HG03520 (cell line): ENCODE data around the gene EVC.

Source experiments
- ATAC-seq: cut with Tn5 transposase; IDR thresholded peaks from one replicate; pipeline ENCODE4 v1.9.1; 2021; ENCODE audit warnings: mild to moderate bottlenecking, moderate library complexity; ENCODE audit not compliant: unreplicated experiment

The EVC gene

GRCh38 chr4:5753766-5754528 lies 42.9 kb downstream of the EVC start:
- ATAC-seq, result no peak

GRCh38 chr4:5754529-5754881 lies 43.5 kb downstream of the EVC start:
- ATAC-seq, result no peak

GRCh38 chr4:5755161-5755560 lies 44.2 kb downstream of the EVC start:
- ATAC-seq, result no peak

GRCh38 chr4:5755679-5756078 lies 44.7 kb downstream of the EVC start:
- no peak for ATAC-seq

GRCh38 chr4:5756271-5756670 lies 45.3 kb downstream of the EVC start:
- no peak for ATAC-seq

- no peak for ATAC-seq
Measured at GRCh38 chr4:5757091-5757490, 46.1 kb downstream of the EVC start.

GRCh38 chr4:5757536-5757935 lies 46.5 kb downstream of the EVC start:
- no peak for ATAC-seq

- no peak for ATAC-seq
Measured at GRCh38 chr4:5757954-5758353, 47.0 kb downstream of the EVC start.

- no peak for ATAC-seq
Measured at GRCh38 chr4:5758741-5759140, 47.7 kb downstream of the EVC start.

GRCh38 chr4:5759236-5760075 lies 48.5 kb downstream of the EVC start:
- ATAC-seq, result no peak

GRCh38 chr4:5760246-5760645 lies 49.2 kb downstream of the EVC start:
- no peak for ATAC-seq

GRCh38 chr4:5760936-5761480 lies 50.0 kb downstream of the EVC start:
- no peak for ATAC-seq

- no peak for ATAC-seq
Measured at GRCh38 chr4:5770051-5770450, 59.0 kb downstream of the EVC start.

- no peak for ATAC-seq
Measured at GRCh38 chr4:5772528-5773270, 61.7 kb downstream of the EVC start.

GRCh38 chr4:5773271-5773555 lies 62.2 kb downstream of the EVC start:
- ATAC-seq, result no peak

GRCh38 chr4:5774416-5775036 lies 63.5 kb downstream of the EVC start:
- ATAC-seq, result no peak

- no peak for ATAC-seq
Measured at GRCh38 chr4:5776510-5776909, 65.5 kb downstream of the EVC start.

GRCh38 chr4:5780831-5781480 lies 70.0 kb downstream of the EVC start:
- no peak for ATAC-seq

- no peak for ATAC-seq
Measured at GRCh38 chr4:5781691-5782090, 70.7 kb downstream of the EVC start.

GRCh38 chr4:5782829-5783476 lies 72.0 kb downstream of the EVC start:
- no peak for ATAC-seq
